ENCODE results near the gene DUSP11. TPM values are rescaled to one million over a fixed set of nuclear protein-coding genes. Genes with fewer than 3 reads are reported as not detected.

The DUSP11 gene
- total and polyA plus RNA-seq, 4 donors = 6.7 to 10.7 (median 9.2) TPM

DNA sequence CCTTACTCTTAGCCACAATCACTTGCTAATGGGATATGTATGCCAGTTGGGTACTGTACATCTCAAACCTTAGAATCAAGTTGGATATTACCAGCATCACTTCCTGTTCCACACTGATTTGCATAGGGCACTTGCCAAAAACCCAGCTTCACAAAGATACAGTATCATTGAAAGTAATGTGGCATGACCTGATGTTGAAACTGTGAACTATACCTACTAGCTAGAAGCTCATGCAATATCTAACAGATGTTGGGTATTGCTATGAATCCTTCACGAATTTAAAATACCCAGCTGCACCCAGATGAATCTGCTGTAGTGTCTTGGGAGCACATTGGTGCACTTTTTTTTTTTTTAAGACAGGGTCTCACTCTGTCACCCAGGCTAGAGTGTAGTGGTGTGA is 42.4 kb upstream of the DUSP11 start:
- Histone ChIP-seq H3K9ac (ENCODE audit: low read depth in 1 of 2, low read length in 2 of 2) (no peak overlapping the region), H3K4me3 (ENCODE audit: low read depth in 1 of 3, low read length in 3 of 3) (no peak overlapping the region), H3K27me3 (ENCODE audit: control insufficient read depth in 4 of 4, insufficient read depth in 4 of 4, low read length in 3 of 4) (no peaks in the 10 kb centered on the region), H3K4me1 (ENCODE audit: control insufficient read depth in 4 of 4, insufficient read depth in 4 of 4, low read length in 3 of 4) (no peaks in the 10 kb centered on the region), H3K9me3 (ENCODE audit: control insufficient read depth in 4 of 4, low read length in 3 of 4) (no peaks in the 10 kb centered on the region), H3K36me3 (ENCODE audit: control insufficient read depth in 4 of 4, insufficient read depth in 3 of 4, low read depth in 1 of 4, low read length in 3 of 4) (no peaks in the 10 kb centered on the region), H3K27ac (ENCODE audit: low read depth in 1 of 2, low read length in 2 of 2) (no peak overlapping the region)
- no peak for TF ChIP-seq HNF4A (conservative IDR thresholded peaks at IDR 0.05)
- TF ChIP-seq FOXA2 (IDR thresholded peaks at IDR 0.05) = no peak
- no peak for TF ChIP-seq REST (IDR thresholded peaks at IDR 0.05)
- no peak for TF ChIP-seq RAD21 (IDR thresholded peaks at IDR 0.05)
- TF ChIP-seq NR2F2 (IDR thresholded peaks at IDR 0.05) = no peak
- no peak for TF ChIP-seq RXRA (IDR thresholded peaks at IDR 0.05)
- no peak for TF ChIP-seq SP1 (IDR thresholded peaks at IDR 0.05)
- no peak for TF ChIP-seq YY1 (IDR thresholded peaks at IDR 0.05)
- TF ChIP-seq ATF3 (IDR thresholded peaks at IDR 0.05) = no peak
- TF ChIP-seq ZBTB33 (IDR thresholded peaks at IDR 0.05) = no peak
- TF ChIP-seq HNF4G (IDR thresholded peaks at IDR 0.05) = no peak
- TF ChIP-seq TAF1 (conservative IDR thresholded peaks at IDR 0.05) = no peak
- no peak for TF ChIP-seq FOXA1 (IDR thresholded peaks at IDR 0.05)
- no peak for TF ChIP-seq GABPA (IDR thresholded peaks at IDR 0.05 in 1 of 2, conservative IDR thresholded peaks at IDR 0.05 in 1 of 2)
- TF ChIP-seq JUND (IDR thresholded peaks at IDR 0.05) = no peak
- TF ChIP-seq EGR1 (IDR thresholded peaks at IDR 0.05; ENCODE audit: low read depth in 2 of 2) = no peak
- TF ChIP-seq MAX (IDR thresholded peaks at IDR 0.05) = no peak
- TF ChIP-seq, protein P1, sequence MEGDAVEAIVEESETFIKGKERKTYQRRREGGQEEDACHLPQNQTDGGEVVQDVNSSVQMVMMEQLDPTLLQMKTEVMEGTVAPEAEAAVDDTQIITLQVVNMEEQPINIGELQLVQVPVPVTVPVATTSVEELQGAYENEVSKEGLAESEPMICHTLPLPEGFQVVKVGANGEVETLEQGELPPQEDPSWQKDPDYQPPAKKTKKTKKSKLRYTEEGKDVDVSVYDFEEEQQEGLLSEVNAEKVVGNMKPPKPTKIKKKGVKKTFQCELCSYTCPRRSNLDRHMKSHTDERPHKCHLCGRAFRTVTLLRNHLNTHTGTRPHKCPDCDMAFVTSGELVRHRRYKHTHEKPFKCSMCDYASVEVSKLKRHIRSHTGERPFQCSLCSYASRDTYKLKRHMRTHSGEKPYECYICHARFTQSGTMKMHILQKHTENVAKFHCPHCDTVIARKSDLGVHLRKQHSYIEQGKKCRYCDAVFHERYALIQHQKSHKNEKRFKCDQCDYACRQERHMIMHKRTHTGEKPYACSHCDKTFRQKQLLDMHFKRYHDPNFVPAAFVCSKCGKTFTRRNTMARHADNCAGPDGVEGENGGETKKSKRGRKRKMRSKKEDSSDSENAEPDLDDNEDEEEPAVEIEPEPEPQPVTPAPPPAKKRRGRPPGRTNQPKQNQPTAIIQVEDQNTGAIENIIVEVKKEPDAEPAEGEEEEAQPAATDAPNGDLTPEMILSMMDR (IDR thresholded peaks at IDR 0.05; ENCODE audit: low read depth, low read length, missing input control) = no peak
- 44% methylated on average over 1 of the region's 1 CpG for WGBS
- DNase-seq (ENCODE audit: low spot score) = no peak
